HepG2 (cell line): ENCODE results near the gene PARP14. TPM values are rescaled to one million over a fixed set of nuclear protein-coding genes. Genes with fewer than 3 reads are reported as not detected.

Experiments
- ATAC-seq: fragments of 200-7000 bp; cut with Tn5 transposase; 3 replicates; pipeline ENCODE4 v1.9.1; 2020; ENCODE audit warnings: mild to moderate bottlenecking, moderate library complexity
- BruUV-seq: library from RNA; stranded (reverse); fragments of 400-500 nt; replicated peaks from 2 replicates; lab custom pipeline; 2021; lab: Mats Ljungman, UMichigan
- CTCF ChIA-PET: fragments of 300-600 bp; formaldehyde crosslinking; extraction: SDS; loops from one replicate; lab custom pipeline; 2021; ENCODE audit warnings: low total read pairs, inconsistent platforms, low intra/inter-chr PET ratio; lab: Yijun Ruan, JAX
- POLR2A ChIA-PET: fragments of 350-600 bp; sonication (Branson Sonifier 250); formaldehyde crosslinking; loops from one replicate; lab custom pipeline; 2020; ENCODE audit warnings: antibody characterized with exemption, inconsistent platforms; lab: Yijun Ruan, JAX
- DNase-seq: peaks from one replicate; pipeline ENCODE4 v3.0.0-alpha.2; 2015; ENCODE audit warnings: low spot score
- FAIRE-seq: peaks from 3 replicates; lab custom pipeline; 2011; peaks lifted over from hg19 to GRCh38; lab: Jason Lieb, UNC
- H2AFZ ChIP-seq: one replicate; pipeline ENCODE4 v1.6.1; 2011; ENCODE audit warnings: low read length, inconsistent platforms
- H3K27ac ChIP-seq: fragments of 300-600 bp; 3 replicates; pipeline ENCODE4 v1.8.0; 2011; ENCODE audit warnings: mixed run types, mild to moderate bottlenecking, mixed read lengths, low read length, inconsistent platforms; ENCODE audit not compliant: insufficient read depth; ENCODE audit errors: extremely low read length
- H3K27me3 ChIP-seq, 2 experiments: fragments of 200-600 bp in 1 of 2; 2 replicates in 1 of 2; 3 replicates in 1 of 2; pipeline versions ENCODE4 v1.6.0 to v1.8.0; 2011; ENCODE audit warnings: low read length in 2 of 2, mild to moderate bottlenecking in 2 of 2, moderate library complexity in 2 of 2, inconsistent platforms in 1 of 2; ENCODE audit not compliant: insufficient read depth in 2 of 2, control insufficient read depth in 1 of 2
- H3K36me3 ChIP-seq, 2 experiments: fragments of 200-600 bp in 1 of 2; replicated peaks in 1 of 2; 2 replicates in 1 of 2; 3 replicates in 1 of 2; pipeline versions ENCODE4 v1.5.1 to v1.8.0; 2011; ENCODE audit warnings: low read length in 2 of 2, inconsistent platforms in 1 of 2; ENCODE audit not compliant: insufficient read depth in 2 of 2, control insufficient read depth in 1 of 2
- H3K4me1 ChIP-seq: 2 replicates; pipeline ENCODE4 v1.5.1; 2012; ENCODE audit warnings: low read length, inconsistent platforms; ENCODE audit not compliant: insufficient read depth
- H3K4me2 ChIP-seq: 2 replicates; pipeline ENCODE4 v1.6.0; 2011; ENCODE audit warnings: low read depth, low read length, inconsistent platforms
- H3K4me3 ChIP-seq, 3 experiments: fragments of 200-600 bp in 1 of 3; sonication (generic), shearing (Covaris generic) in 1 of 3; replicated peaks in 1 of 3; 2 replicates each; pipeline ENCODE4 v1.5.1; 2011 to 2016; ENCODE audit warnings: low read length in 3 of 3, inconsistent platforms in 2 of 3, low read depth in 2 of 3, mild to moderate bottlenecking in 2 of 3, control low read depth in 1 of 3, mixed read lengths in 1 of 3; ENCODE audit not compliant: insufficient read depth in 1 of 3
- H3K79me2 ChIP-seq: one replicate; pipeline ENCODE4 v1.6.1; 2011; ENCODE audit warnings: low read length, inconsistent platforms; ENCODE audit not compliant: insufficient read depth
- H3K9ac ChIP-seq: 2 replicates; pipeline ENCODE4 v1.6.0; 2011; ENCODE audit warnings: mild to moderate bottlenecking, low read depth, low read length, inconsistent platforms; ENCODE audit not compliant: insufficient read depth
- H3K9me3 ChIP-seq: 2 replicates; pipeline ENCODE4 v1.5.1; 2012; ENCODE audit warnings: mild to moderate bottlenecking, low read length
- H4K20me1 ChIP-seq: 2 replicates; pipeline ENCODE4 v1.6.0; 2011; ENCODE audit warnings: inconsistent platforms, mild to moderate bottlenecking, low read length, moderate library complexity; ENCODE audit not compliant: insufficient read depth
- ARHGAP35 ChIP-seq: sonication (generic); formaldehyde crosslinking; IDR thresholded peaks from 2 replicates; pipeline ENCODE4 v1.9.0; 2022; ENCODE audit warnings: mild to moderate bottlenecking, inconsistent platforms, moderate library complexity, missing genetic modification reagents, borderline replicate concordance
- FOSL1 ChIP-seq: sonication (generic); formaldehyde crosslinking; IDR thresholded peaks from 2 replicates; pipeline ENCODE4 v1.9.0; 2021; ENCODE audit warnings: missing genetic modification reagents, borderline replicate concordance
- KDM5A ChIP-seq: fragments of 200-600 bp; sonication (generic); IDR thresholded peaks from 2 replicates; pipeline ENCODE4 v1.7.0; 2018; ENCODE audit warnings: antibody characterized with exemption, mild to moderate bottlenecking, low read length, borderline replicate concordance
- RORA ChIP-seq: sonication (generic); formaldehyde crosslinking; IDR thresholded peaks from 2 replicates; pipeline ENCODE4 v1.5.0; 2020; ENCODE audit warnings: mild to moderate bottlenecking, missing genetic modification reagents, moderate library complexity
- U2AF1 ChIP-seq: fragments of 200-400 bp; formaldehyde crosslinking; optimal IDR thresholded peaks from 2 replicates; pipeline ENCODE3; 2017; ENCODE audit warnings: mild to moderate bottlenecking, low read depth, low read length
- ZBTB46 ChIP-seq: sonication (generic); formaldehyde crosslinking; IDR thresholded peaks from 2 replicates; pipeline ENCODE4 v1.4.0; 2020; ENCODE audit warnings: mild to moderate bottlenecking, missing genetic modification reagents, borderline replicate concordance
- ZFY ChIP-seq: sonication (generic); formaldehyde crosslinking; IDR thresholded peaks from 2 replicates; pipeline ENCODE4 v1.4.0; 2020; ENCODE audit warnings: missing genetic modification reagents
- ZNF350 ChIP-seq: sonication (generic); formaldehyde crosslinking; IDR thresholded peaks from 2 replicates; pipeline ENCODE4 v1.4.0; 2020; ENCODE audit warnings: mild to moderate bottlenecking, low read depth, missing genetic modification reagents, borderline replicate concordance
- ZNF556 ChIP-seq: sonication (generic); formaldehyde crosslinking; IDR thresholded peaks from 2 replicates; pipeline ENCODE4 v1.4.0; 2020; ENCODE audit warnings: mild to moderate bottlenecking, missing genetic modification reagents, borderline replicate concordance
- ZNF772 ChIP-seq: sonication (generic); formaldehyde crosslinking; IDR thresholded peaks from 2 replicates; pipeline ENCODE4 v1.5.0; 2020; ENCODE audit warnings: mild to moderate bottlenecking, missing genetic modification reagents
- ZNF776 ChIP-seq: sonication (generic); formaldehyde crosslinking; IDR thresholded peaks from 2 replicates; pipeline ENCODE4 v1.4.0; 2020; ENCODE audit warnings: mild to moderate bottlenecking, missing genetic modification reagents
- ZNF800 ChIP-seq: sonication (generic); formaldehyde crosslinking; IDR thresholded peaks from 2 replicates; pipeline ENCODE4 v1.4.0; 2020; ENCODE audit warnings: missing genetic modification reagents
- WGBS: methylation state at CpG from one replicate; pipeline ENCODE4 v1.1.6; 2017; ENCODE audit warnings: low lambda C conversion rate; 5-methylcytosine and 5-hydroxymethylcytosine counted together
- in situ Hi-C: cut with HindIII; loops from 2 replicates; pipeline ENCODE4 v1.10.0; 2017; ENCODE audit warnings: low pct_unique_long_range_greater_than_20kb; ENCODE audit not compliant: extremely low pct_ligation_motif_present
- intact Hi-C: fragments of 100-400 bp; cut with micrococcal nuclease; formaldehyde crosslinking; loops from one replicate; pipeline ENCODE4 v1.10.0; 2022; ENCODE audit not compliant: unreplicated experiment
- polyA plus RNA-seq, 8 experiments: library from polyadenylated mRNA; depleted of rRNA in 3 of 8; stranded (reverse) in 7 of 8; unstranded in 1 of 8; fragments of >200 nt; fragmentation: Illumina TruSeq in 4 of 8; extraction: Trizol in 4 of 8; gene quantifications; 2 replicates each; pipeline versions ENCODE4 v1.2.1 to v1.2.3, GENCODE V29; 2011 to 2016; ENCODE audit warnings: low read depth in 4 of 8, missing spikeins in 1 of 8, mixed read lengths in 1 of 8; ENCODE audit not compliant: insufficient read depth in 1 of 8
- total RNA-seq, 5 experiments: library from RNA; depleted of rRNA; stranded (reverse); fragments of >200 nt; fragmentation: Illumina TruSeq; extraction: Trizol; gene quantifications; 2 replicates each; pipeline ENCODE4 v1.2.3, GENCODE V29; 2016; ENCODE audit warnings: low read depth in 1 of 5

PARP14 gene
- total and polyA plus RNA-seq, 2 of the 13 experiments (the other 11 are each of a cell fraction or from before 2014, with no cell fraction given): 9.0 to 19.1 TPM

GRCh38 chr3:122665226-122665786 is 15.3 kb upstream of the PARP14 start:
- Histone ChIP-seq H3K9ac (no peak overlapping the region), H3K79me2 (no peaks in the 10 kb centered on the region), H3K4me3 (no peak overlapping the region), H3K9me3 (no peaks in the 10 kb centered on the region), H3K36me3 (no peaks in the 10 kb centered on the region), H3K27ac (no peak overlapping the region), H3K4me2 (no peak overlapping the region), H3K27me3 (peaks cover 0 to 16% of the 10 kb centered on the region in 2 experiments; a peak in 2 of 5 replicates), H2AFZ (no peak overlapping the region), H3K4me1 (peaks cover 16% of the 10 kb centered on the region), H4K20me1 (no peaks in the 10 kb centered on the region)
- FAIRE-seq (no peak), ATAC-seq (no peak), DNase-seq (no peak)
- TF ChIP-seq RORA (CRISPR knock-in tag): no peak
- TF ChIP-seq ZFY (CRISPR knock-in tag): no peak
- no peak for TF ChIP-seq ZNF772 (CRISPR knock-in tag)
- no peak for TF ChIP-seq ARHGAP35 (CRISPR knock-in tag)
- TF ChIP-seq FOSL1 (CRISPR knock-in tag): no peak
- no peak for TF ChIP-seq U2AF1
- TF ChIP-seq ZBTB46 (CRISPR knock-in tag): no peak
- TF ChIP-seq ZNF800 (CRISPR knock-in tag): no peak
- TF ChIP-seq ZNF556 (CRISPR knock-in tag): no peak
- no peak for TF ChIP-seq ZNF776
- TF ChIP-seq KDM5A: no peak
- no peak for TF ChIP-seq ZNF350
- in situ Hi-C loops (no loop called here), intact Hi-C loops (no loop called here)
- BruUV-seq: no TSS peak
- 63% methylated on average over 4 of the region's 4 CpGs for WGBS
- ChIA-PET CTCF (no interaction called here), POLR2A (no interaction called here)
